HG02623 (cell line): ENCODE measurements around the gene PCSK7.
"Not testable (repeated sequence)": the region's sequence is repeated elsewhere in the genome, so short reads cannot be mapped to it uniquely, and the experiment has no call there.

ENCODE experiments used
- ATAC-seq: cut with Tn5 transposase; IDR thresholded peaks from one replicate; pipeline ENCODE4 v1.9.1; 2021; ENCODE audit warnings: moderate library complexity; ENCODE audit not compliant: unreplicated experiment

The PCSK7 gene

GRCh38 chr11:117186431-117186761, 45.5 kb downstream of the PCSK7 start:
- ATAC-seq = no peak

DNA sequence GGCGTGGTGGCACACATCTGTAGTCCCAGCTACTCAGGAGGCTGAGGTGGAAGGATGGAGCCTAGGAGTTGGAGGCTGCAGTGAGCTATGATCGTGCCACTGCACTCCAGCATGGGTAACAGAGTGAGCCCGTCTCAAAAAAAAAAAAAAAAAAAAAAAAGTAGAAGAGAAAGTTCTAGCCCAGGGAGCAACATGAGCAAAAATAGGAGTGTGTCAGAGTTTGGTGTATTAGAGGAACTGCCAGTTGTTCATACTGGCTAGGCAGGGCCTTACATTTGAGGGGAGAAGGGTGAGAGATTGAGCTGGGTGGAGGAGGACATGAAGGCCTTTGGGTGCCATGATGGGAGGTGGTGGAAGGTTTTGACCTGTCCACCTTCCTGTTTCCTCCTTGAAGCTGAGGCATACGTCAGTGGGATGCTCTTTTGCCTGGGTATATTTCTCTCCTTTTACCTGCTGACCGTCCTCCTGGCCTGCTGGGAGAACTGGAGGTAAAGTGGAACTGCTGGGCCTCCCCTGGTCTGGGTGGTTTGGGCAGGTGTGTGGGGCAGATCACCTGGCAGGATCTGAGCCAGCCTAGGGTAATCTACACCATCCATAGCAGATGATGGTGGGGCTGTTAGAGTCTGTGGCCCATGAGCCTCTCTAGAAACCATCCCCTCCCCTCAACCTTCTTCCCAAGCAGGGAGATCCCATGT, 46.0 kb downstream of the PCSK7 start:
- ATAC-seq = no peak

DNA sequence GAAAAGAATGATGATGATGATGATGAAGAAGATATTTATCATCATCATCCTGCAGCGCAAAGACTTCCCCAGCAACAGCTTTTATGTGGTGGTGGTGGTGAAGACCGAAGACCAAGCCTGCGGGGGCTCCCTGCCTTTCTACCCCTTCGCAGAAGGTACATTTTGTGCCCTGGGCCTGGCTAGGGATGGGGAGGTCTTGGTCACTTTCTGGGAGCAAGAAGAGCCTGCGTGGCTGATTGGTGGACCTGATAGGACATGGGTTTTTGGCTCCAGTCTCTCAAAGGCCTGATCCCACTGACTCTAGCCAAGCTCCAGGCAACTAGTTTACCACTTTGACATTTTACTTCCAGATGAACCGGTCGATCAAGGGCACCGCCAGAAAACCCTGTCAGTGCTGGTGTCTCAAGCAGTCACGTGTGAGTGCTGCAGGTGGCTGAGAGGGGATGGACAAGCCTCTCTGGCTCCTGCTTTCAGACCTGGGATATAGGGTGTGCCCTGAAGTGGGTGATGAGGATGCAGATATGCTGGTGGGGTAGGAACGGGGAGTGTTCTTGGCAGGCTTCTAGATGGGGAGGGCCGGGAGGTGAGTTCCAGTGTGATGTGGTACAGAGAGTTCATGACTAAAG, 48.0 kb downstream of the PCSK7 start:
- no peak for ATAC-seq

DNA sequence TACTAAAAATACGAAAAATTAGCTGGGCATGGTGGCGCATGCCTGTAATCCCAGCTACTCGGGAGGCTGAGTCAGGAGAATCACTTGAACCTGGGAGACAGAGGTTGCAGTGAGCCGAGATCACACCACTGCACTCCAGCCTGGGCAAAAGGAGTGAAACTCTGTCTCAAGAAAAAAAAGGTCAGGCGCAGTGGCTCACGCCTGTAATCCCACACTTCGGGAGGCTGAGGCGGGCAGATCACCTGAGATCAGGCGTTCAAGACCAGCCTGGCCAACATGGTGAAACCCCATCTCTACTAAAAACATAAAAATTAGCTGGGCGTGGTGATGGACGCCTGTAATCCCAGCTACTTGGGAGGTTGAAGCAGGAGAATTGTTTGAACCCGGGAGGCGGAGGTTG, 48.7 kb downstream of the PCSK7 start:
- not testable (repeated sequence) for ATAC-seq

GRCh38 chr11:117182551-117182935, 49.3 kb downstream of the PCSK7 start:
- no peak for ATAC-seq

DNA sequence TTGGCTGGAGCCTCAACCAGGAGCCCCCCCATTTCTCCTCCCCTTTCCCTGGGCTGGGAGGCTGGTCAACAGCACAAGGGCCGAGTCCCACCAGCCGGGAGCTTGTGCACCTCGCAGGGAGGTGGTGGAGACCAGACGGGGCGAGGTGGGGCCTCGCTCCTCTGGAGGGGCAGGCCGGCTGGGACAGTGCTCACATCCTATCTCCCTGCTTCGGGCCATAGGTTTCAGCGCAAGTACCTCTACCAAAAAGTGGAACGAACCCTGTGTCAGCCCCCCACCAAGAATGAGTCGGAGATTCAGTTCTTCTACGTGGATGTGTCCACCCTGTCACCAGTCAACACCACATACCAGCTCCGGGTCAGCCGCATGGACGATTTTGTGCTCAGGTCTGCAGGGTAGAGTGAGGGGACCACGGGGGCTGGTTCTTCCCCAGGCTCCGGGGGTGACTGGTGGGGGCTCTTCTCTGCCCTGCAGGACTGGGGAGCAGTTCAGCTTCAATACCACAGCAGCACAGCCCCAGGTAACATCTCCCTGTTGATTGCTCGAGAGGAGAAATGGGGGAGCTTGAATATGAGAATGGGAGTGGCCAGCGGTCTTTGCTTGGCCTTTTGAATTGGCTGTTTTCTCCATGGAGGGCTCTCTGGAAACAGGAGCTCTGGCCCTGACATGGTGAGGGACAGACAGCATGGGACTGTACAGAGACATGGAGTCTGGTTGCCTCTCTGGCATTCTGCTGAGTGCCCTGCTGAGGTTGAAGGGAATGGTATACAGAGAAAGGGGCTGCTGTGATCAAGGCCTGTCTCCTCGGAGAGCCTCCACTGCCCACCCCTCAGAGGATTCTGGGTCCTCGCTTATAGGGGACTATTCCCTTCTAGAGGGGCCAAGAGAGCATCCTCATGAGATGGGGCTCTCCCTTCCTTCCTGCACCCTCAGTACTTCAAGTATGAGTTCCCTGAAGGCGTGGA, 50.0 kb downstream of the PCSK7 start:
- no peak for ATAC-seq

DNA sequence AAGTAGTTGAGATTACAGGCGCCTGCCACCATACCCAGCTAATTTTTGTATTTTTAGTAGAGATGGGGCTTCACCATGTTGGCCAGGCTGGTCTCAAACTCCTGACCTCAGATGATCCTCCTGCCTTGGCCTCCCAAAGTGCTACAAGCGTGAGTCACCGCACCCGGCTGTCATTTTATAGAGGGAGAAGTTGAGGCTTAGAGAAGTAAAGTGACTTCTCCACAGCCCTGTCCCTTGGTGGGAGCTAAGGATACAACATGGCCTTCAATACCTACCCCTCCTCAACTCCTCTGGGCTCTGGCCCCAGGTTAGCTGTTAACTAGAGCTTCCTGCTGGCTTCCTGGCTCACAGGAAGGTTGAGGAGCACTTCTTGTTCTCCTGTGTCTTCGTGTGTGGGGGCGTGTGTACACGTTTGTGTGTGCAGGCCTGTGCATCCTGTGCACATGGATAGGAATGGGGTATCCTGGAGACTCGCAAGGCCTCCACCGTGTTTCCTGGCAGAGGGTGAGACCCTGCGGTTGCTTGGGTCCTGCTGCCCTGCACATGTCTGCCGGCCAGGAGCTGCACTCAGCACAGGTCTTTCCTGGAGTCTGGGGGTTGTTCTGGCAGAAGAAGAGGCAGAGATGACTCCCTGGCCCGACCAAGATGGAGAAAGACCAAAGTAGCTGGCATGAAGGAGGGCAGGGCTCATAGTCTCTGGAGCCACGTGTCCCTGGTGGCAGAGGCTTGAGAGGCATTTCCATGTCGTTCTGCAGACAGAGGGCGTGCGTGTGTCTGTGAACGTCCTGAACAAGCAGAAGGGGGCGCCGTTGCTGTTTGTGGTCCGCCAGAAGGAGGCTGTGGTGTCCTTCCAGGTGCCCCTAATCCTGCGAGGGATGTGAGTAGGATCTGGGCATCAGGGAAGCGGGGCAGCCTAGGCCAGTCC, 51.0 kb downstream of the PCSK7 start:
- ATAC-seq = no peak

DNA sequence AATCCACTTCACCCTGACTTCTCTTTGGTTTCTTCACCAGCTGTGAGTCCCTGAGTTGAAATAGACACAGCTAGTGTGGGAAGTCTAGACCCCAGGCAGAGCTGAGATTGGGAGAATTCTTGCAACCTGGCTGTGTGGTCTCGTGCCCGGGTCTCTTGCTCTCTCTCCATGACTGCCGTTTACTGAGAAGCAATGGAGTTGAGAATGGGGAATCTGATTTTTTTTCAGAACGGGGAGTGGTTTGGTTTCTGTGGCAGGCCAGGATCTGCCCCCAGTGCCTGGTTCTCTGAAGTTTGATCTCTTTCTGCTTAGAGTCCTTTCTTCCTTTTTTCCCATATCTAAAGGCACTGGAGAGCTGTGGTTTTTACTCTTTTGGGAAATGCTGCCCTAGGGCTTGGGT, 51.9 kb downstream of the PCSK7 start:
- ATAC-seq = no peak

DNA sequence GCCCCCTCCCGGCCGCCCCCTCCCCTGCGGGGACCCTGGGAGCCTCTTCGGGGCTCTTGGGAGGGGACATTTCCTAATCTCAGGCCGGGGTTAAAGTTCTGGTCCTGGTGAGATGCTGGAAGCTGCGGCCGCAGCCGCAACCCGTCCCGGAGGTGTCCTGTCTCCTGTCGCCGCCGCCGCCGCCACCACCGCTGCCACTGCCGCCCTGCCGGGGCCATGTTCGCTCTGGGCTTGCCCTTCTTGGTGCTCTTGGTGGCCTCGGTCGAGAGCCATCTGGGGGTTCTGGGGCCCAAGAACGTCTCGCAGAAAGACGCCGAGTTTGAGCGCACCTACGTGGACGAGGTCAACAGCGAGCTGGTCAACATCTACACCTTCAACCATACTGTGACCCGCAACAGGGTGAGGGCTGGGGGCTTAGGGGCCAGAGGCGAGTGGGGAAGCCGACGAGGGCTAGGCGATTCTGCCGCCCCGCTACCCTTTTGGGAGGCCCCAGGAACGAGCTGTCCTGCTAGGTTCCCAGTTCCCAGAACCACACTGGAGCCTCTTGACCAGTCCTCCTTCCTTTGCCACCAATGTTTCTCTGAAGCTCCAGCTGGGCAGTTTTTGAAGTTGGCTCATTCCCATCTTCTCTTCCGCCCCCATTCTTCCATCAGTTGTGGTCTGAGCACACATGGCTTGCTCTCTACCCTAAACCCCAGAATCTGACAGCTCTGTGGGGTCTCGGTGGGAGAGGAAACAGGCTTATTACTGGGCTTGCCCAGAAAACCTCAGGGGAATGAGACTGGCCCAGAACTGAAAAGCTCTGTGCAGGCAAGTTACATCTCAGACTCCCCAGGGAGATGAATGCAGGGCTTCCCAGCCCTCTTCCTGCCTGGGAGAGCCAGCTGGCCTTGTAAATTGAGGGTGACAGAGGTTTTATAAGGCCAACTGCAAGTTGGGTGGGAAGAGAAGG, 52.5 kb downstream of the PCSK7 start:
- peak; percentile 22 for ATAC-seq

- peak; percentile 91 for ATAC-seq
These were observed 53.5 kb downstream of the PCSK7 start, which contains the start of gene SIDT2 for GRCh38 chr11:117178210-117179034. SIDT2 (plus strand) TSS chr11:117178743; CDS start chr11:117179264, 521 bp downstream.

GRCh38 chr11:117177534-117178209, 54.2 kb downstream of the PCSK7 start:
- ATAC-seq = no peak

DNA sequence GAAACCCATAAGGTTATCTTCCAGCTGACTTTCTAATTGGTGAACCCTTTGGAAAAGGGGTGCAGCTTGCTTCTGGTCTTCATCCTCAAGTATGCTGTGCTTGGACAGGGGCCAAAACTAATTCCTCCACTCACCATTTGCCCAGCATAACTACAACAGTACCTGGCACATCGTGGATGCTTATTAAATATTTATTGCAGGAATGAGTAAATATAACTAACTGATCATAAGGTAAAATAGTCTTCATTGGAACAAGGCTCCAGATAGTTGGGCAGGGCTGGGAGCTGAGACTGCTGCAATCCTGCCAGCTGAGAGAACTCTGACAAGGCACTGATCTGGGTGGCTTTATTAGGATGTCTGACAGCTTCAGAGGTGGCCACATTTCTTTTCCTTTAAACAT, 55.7 kb downstream of the PCSK7 start:
- ATAC-seq = no peak

DNA sequence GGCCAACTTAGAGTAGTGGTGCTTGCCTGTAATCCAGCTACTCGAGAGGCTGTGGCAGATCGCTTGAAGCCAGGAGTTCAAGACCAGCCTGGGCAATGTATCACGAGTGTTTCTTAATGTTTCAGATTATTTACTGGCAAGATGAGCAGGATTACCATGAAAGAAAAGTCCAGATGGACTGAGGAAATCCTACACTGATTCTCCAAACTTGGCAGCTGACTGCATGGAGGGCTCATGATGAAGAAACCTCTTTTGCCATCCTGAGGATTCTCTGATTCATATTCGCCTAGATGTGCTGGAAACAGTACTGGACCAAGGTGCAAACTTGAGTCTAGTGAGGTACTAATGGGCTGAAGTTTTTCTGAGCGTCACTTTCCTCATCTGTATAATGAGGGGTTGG, 56.1 kb downstream of the PCSK7 start:
- no peak for ATAC-seq

DNA sequence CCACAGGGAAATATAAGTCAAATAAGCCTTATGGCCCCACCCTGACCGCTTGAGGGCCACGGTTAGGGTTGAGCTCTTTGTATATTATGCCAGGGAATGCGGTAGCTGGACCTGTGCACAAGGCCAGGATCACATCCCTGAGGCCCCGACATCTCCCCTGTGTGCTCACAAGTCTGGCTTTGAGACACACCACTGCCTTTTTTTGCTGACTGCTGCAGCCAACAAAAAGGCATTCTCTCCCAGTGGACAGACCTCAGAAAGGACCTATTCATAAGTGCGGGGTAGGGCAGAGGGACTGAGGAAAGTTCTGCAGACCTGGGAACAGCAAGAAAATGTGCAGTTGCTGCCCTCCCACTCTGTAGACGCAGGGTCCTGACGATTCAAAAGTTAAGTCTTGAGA, 56.8 kb downstream of the PCSK7 start:
- ATAC-seq = no peak

GRCh38 chr11:117172724-117173421, 59.0 kb downstream of the PCSK7 start:
- ATAC-seq = no peak

GRCh38 chr11:117171404-117172061, 60.3 kb downstream of the PCSK7 start:
- no peak for ATAC-seq

DNA sequence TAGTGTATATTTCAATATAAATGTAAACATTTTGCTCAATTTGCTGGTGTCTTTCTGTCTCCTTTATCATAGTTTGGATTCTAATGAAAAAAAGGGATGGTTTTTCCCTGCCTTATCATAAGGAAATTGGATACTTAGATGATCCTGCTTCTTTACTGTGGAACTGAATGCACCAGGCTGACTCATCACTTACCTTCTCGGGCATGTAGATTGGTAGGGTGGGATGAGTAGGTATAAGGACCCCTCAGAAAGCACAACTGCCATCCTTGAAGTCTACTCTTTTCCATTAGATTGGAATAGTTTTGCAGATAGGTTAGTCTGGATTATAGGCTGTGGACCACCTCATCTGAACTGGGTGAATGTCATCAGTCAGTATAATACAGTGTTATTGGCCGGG, 60.9 kb downstream of the PCSK7 start:
- no peak for ATAC-seq
